Measurements from ENCODE around the gene APBB1IP.
"Not testable (repeated sequence)": the region's sequence is repeated elsewhere in the genome, so short reads cannot be mapped to it uniquely, and the experiment has no call there.

APBB1IP gene

GRCh38 chr10:26441491-26442214, 3.5 kb downstream of the APBB1IP start:
- no peak for DNase-seq (ENCODE audit: low read depth)

GRCh38 chr10:26445411-26446031, 7.4 kb downstream of the APBB1IP start:
- no peak for DNase-seq (ENCODE audit: low read depth)

- DNase-seq (ENCODE audit: low read depth): no peak
These were observed 8.1 kb downstream of the APBB1IP start for GRCh38 chr10:26446258-26446657.

GRCh38 chr10:26448292-26448691, 10.2 kb downstream of the APBB1IP start:
- no peak for DNase-seq (ENCODE audit: low read depth)

GRCh38 chr10:26448706-26449435, 10.7 kb downstream of the APBB1IP start:
- peak; percentile 44 for DNase-seq (ENCODE audit: low read depth)

GRCh38 chr10:26449726-26450125, 11.6 kb downstream of the APBB1IP start:
- no peak for DNase-seq (ENCODE audit: low read depth)

- DNase-seq (ENCODE audit: low read depth): no peak
These were observed 13.8 kb downstream of the APBB1IP start for GRCh38 chr10:26451903-26452302.

- DNase-seq (ENCODE audit: low read depth): no peak
These were observed 15.7 kb downstream of the APBB1IP start for GRCh38 chr10:26453850-26454249.

GRCh38 chr10:26454891-26455290, 16.8 kb downstream of the APBB1IP start:
- DNase-seq (ENCODE audit: low read depth): no peak

GRCh38 chr10:26455567-26456315, 17.6 kb downstream of the APBB1IP start:
- DNase-seq (ENCODE audit: low read depth): no peak

GRCh38 chr10:26457088-26457487, 18.9 kb downstream of the APBB1IP start:
- no peak for DNase-seq (ENCODE audit: low read depth)

GRCh38 chr10:26460736-26461135, 22.6 kb downstream of the APBB1IP start:
- no peak for DNase-seq (ENCODE audit: low read depth)

GRCh38 chr10:26463986-26464385, 25.8 kb downstream of the APBB1IP start:
- no peak for DNase-seq (ENCODE audit: low read depth)

- DNase-seq (ENCODE audit: low read depth): no peak
These were observed 26.6 kb downstream of the APBB1IP start for GRCh38 chr10:26464632-26465280.

GRCh38 chr10:26466531-26466930, 28.4 kb downstream of the APBB1IP start:
- DNase-seq (ENCODE audit: low read depth): not testable (repeated sequence)

- no peak for DNase-seq (ENCODE audit: low read depth)
These were observed 29.5 kb downstream of the APBB1IP start for GRCh38 chr10:26467639-26468038.

GRCh38 chr10:26468291-26468690, 30.1 kb downstream of the APBB1IP start:
- no peak for DNase-seq (ENCODE audit: low read depth)

GRCh38 chr10:26468700-26469099, 30.6 kb downstream of the APBB1IP start:
- no peak for DNase-seq (ENCODE audit: low read depth)

- no peak for DNase-seq (ENCODE audit: low read depth)
These were observed 34.3 kb downstream of the APBB1IP start for GRCh38 chr10:26472492-26472778.

- no peak for DNase-seq (ENCODE audit: low read depth)
These were observed 35.9 kb downstream of the APBB1IP start for GRCh38 chr10:26474026-26474425.

GRCh38 chr10:26474845-26475244, 36.7 kb downstream of the APBB1IP start:
- not testable (repeated sequence) for DNase-seq (ENCODE audit: low read depth)

- DNase-seq (ENCODE audit: low read depth): no peak
These were observed 37.2 kb downstream of the APBB1IP start for GRCh38 chr10:26475386-26475785.

All from activated T-cell treated with anti-CD3 and anti-CD28 coated beads for 48 hours (primary cell).